Neural crest cell (in vitro differentiated cells): ENCODE measurements around the gene GLIS1. TPM values are rescaled to one million over a fixed set of nuclear protein-coding genes. Genes with fewer than 3 reads are reported as not detected.

Experiments
- DNase-seq: peaks from one replicate; pipeline ENCODE4 v3.0.0; 2021; ENCODE audit warnings: low read depth, mixed read lengths, low spot score
- H3K27ac Mint-ChIP-seq: one replicate; pipeline ENCODE4 v1.8.0; 2021; ENCODE audit warnings: mild to moderate bottlenecking, mixed read lengths; ENCODE audit not compliant: unreplicated experiment
- H3K27me3 Mint-ChIP-seq: 2 replicates; pipeline ENCODE4 v1.8.0; 2021; ENCODE audit warnings: low read depth, mild to moderate bottlenecking, mixed read lengths
- H3K36me3 Mint-ChIP-seq: 2 replicates; pipeline ENCODE4 v1.8.0; 2021; ENCODE audit warnings: low read depth, mild to moderate bottlenecking, mixed read lengths
- H3K4me1 Mint-ChIP-seq: 2 replicates; pipeline ENCODE4 v1.8.0; 2021; ENCODE audit warnings: mixed read lengths
- H3K4me3 Mint-ChIP-seq: one replicate; pipeline ENCODE4 v1.8.0; 2021; ENCODE audit warnings: mild to moderate bottlenecking, mixed read lengths
- H3K9me3 Mint-ChIP-seq: 2 replicates; pipeline ENCODE4 v1.8.0; 2021; ENCODE audit warnings: mixed read lengths
- total RNA-seq: library from RNA; stranded (reverse); gene quantifications from 2 replicates; pipeline ENCODE4 v1.2.1, GENCODE V29; 2021
- TF ChIP-seq, protein P1 (sequence below): fragments of 200-600 bp; sonication (generic); conservative IDR thresholded peaks from 2 replicates; pipeline ENCODE4 v1.5.0; 2021; ENCODE audit warnings: antibody characterized with exemption, mild to moderate bottlenecking

Gene GLIS1
- total RNA-seq, 1 donor from 2014 or later: not detected

DNA sequence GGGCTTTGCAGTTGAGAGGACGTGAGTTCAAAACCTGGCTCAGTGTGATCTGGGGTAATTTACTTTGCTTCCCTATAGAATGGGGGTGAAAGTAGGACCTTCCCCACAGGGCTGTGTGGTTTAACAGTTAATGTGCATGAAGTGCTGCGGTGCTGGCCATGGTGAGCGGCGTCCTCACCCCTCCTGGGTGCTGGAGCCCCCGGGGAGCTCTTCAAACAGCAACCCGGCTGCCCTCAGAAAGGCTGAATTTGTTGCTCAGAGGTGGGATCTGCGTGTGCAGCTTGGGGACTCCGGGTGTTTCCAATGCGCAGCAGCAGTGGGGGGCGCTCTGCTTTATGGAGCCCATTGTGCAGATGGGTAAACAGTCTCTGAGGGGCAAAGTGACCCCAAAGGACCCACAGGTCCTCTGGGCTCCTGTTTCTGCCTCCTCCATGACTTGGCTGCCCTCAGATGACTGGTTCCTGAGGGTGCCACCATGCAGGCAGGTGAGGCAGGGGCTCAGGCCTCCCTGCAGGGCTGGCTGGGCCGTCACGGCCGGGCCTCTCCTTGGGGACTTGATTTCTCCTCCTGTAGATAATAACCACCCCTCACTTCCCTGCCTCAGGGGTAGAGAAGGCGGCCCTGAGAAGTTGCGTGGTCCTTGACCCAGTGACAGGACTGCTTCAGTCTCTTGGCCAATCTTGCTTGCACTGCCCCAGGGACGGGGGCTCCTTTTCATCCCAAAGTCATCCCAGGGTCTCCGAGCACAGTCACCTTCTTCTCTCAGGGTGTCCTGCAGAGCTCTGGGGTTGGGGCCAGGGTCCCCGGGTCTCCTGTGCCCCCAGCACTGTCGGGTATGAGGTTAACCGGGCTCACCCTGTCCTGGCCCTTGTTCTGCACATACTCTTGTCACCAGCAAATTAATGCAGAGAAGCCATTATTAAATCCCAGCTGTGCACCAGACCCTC is 239.4 kb downstream of the GLIS1 start:
- DNase-seq: no peak
- Mint-ChIP-seq H3K27ac (no peak overlapping the region), H3K27me3 (peaks cover 2% of the 10 kb centered on the region), H3K4me3 (no peak overlapping the region), H3K9me3 (no peaks in the 10 kb centered on the region), H3K4me1 (peaks cover 9% of the 10 kb centered on the region), H3K36me3 (no peaks in the 10 kb centered on the region)
- TF ChIP-seq, protein P1, sequence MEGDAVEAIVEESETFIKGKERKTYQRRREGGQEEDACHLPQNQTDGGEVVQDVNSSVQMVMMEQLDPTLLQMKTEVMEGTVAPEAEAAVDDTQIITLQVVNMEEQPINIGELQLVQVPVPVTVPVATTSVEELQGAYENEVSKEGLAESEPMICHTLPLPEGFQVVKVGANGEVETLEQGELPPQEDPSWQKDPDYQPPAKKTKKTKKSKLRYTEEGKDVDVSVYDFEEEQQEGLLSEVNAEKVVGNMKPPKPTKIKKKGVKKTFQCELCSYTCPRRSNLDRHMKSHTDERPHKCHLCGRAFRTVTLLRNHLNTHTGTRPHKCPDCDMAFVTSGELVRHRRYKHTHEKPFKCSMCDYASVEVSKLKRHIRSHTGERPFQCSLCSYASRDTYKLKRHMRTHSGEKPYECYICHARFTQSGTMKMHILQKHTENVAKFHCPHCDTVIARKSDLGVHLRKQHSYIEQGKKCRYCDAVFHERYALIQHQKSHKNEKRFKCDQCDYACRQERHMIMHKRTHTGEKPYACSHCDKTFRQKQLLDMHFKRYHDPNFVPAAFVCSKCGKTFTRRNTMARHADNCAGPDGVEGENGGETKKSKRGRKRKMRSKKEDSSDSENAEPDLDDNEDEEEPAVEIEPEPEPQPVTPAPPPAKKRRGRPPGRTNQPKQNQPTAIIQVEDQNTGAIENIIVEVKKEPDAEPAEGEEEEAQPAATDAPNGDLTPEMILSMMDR: no peak

DNA sequence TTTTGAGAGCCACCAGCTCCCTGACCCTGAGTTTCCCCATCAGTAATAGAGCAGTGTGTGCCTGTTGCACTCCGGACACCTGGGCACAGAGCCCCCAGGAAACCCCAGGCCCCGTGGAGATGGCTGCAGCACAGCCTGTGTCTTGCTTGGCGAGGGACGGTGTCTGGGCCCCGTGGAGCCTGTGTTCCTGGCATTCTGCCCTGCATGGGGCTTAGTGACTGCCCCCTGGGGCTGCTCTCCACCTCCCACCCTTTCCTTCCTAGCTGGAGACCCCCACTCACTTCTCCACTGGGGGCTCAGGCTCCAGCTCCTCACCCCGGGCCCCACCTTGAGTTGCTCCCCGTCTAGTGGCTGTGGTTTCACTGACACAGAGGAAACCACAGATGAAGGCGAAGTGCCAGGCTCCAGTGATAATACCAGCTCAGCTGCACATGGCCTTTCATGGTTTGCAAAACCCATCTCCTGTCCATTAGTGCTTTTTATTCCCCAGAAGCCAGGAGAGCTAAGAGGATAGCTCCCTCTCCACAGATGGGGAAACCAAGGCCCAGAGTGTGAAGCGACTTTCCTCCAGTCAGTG is 240.3 kb downstream of the GLIS1 start:
- Mint-ChIP-seq H3K4me1 (peaks cover 4% of the 10 kb centered on the region), H3K9me3 (no peaks in the 10 kb centered on the region), H3K4me3 (no peak overlapping the region), H3K36me3 (no peaks in the 10 kb centered on the region), H3K27me3 (no peaks in the 10 kb centered on the region), H3K27ac (peak overlapping the region; percentile 62)
- TF ChIP-seq, protein P1: no peak
- DNase-seq: no peak

DNA sequence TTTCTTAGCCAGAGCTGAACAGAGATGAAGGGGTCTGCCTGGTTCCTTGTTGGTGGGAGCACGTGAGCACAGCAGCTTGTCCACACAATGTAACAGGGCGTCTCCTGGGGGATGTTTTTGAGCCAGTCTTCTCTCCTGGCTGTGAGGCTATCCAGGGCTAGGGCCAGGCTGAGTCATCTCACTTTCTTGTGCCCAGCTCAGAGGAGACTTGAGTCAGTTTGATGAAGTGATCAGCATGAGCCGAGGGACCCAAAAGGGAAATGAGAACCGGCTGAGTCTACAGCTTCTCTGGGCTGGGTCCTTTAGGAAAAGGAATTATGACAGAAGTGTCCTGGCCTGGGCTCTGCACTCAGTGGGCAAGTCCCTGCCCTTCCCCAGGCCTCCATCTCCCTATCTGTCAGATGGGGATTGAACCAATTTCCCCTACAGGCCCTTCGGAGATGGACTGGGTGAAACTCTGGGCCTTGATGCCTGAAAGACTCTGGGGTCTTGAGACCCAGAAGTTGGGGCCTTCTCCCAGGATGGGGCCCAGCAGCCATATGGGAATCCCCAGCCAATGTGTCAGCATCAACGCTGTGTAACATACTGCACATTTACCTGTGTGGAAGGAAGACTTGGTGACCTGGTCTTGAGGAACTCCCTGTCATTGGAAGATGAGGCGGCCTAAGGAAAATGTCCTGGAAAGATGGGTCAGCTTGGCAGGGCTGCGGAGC is 243.2 kb downstream of the GLIS1 start:
- TF ChIP-seq, protein P1: no peak
- H3K27ac Mint-ChIP-seq: no peak overlapping the region
- H3K9me3 Mint-ChIP-seq: no peaks in the 10 kb centered on the region

DNA sequence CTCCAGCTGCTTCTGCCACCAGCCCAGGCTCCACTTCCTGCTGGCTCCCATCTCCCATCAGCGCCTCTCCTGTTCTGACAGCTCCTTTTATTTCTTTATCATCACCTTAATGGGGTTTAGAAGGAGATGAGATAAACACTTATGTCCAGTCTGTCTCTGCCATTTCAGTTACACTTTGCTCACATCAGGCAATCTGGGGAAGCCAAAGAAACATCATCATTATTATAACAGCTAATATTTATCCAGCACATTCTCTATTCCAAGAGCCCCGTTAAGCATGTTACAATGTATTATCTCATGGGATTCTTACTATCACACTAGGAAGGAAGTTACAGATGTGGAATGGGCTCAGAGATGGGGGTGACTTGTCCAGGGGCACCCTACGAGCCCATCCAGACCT is 248.6 kb downstream of the GLIS1 start:
- H3K9me3 Mint-ChIP-seq: no peaks in the 10 kb centered on the region
- TF ChIP-seq, protein P1: no peak
- peaks cover 3% of the 10 kb centered on the region for H3K4me1 Mint-ChIP-seq
- no peaks in the 10 kb centered on the region for H3K36me3 Mint-ChIP-seq
- H3K4me3 Mint-ChIP-seq: no peak overlapping the region
- no peak overlapping the region for H3K27ac Mint-ChIP-seq
- no peak for DNase-seq
- peaks cover 34% of the 10 kb centered on the region for H3K27me3 Mint-ChIP-seq

More for the DNA sequence above, 243.2 kb downstream of the GLIS1 start:
- no peaks in the 10 kb centered on the region for H3K36me3 Mint-ChIP-seq
- DNase-seq: no peak
- peaks cover 7% of the 10 kb centered on the region for H3K27me3 Mint-ChIP-seq
- no peaks in the 10 kb centered on the region for H3K4me1 Mint-ChIP-seq
- H3K4me3 Mint-ChIP-seq: no peak overlapping the region

DNA sequence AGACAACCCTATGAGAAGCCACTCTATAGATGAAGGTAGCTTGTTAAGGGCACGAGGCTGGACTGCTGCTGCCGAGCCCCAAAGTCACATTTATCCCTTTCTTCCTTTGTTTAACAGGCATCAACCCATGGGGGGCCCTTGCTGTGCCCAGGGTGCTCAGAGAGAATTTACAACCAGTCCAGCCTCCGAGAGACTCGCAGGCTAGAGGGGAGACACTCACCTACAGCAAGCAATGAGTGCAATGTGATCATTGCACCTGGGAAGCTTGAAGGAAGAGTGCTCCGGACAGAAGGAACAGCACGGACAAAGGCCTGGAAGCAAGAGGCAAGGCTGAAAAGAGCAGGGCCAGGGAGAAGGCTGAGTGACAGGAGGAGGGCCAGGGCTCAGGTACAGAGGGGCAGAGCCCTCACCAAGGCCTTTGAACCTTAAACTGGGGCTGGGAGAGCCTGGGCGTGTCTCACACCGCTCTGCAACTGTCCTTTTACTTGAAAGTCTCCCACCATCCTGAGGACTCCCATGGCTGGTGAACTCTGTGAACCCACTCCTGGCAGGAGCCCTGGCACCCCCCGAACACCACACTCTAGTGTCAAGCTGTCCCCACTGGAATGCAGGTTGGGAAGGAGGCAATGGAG is 252.5 kb downstream of the GLIS1 start:
- Mint-ChIP-seq H3K27ac (no peak overlapping the region), H3K36me3 (no peaks in the 10 kb centered on the region), H3K27me3 (peaks cover 31% of the 10 kb centered on the region), H3K4me1 (peaks cover 4% of the 10 kb centered on the region), H3K9me3 (no peaks in the 10 kb centered on the region), H3K4me3 (no peak overlapping the region)
- TF ChIP-seq, protein P1: no peak
- no peak for DNase-seq
